ENCODE results near the gene DDX47.
A peak's percentile ranks its signal among the peaks of the same experiment; 100 is the strongest.

Gene DDX47

GRCh38 chr12:12813120-12814101 lies at the start of gene DDX47:
Gene DDX47 (plus strand): TSS chr12:12813346. CDS start chr12:12813368, 22 bp downstream.
- peak; percentile 91 for DNase-seq (ENCODE audit: low read depth)

GRCh38 chr12:12764824-12765223 lies 48.3 kb upstream of the DDX47 start:
- DNase-seq (ENCODE audit: low read depth) = no peak

GRCh38 chr12:12770262-12770661 lies 42.9 kb upstream of the DDX47 start:
- DNase-seq (ENCODE audit: low read depth) = no peak

GRCh38 chr12:12774791-12775190 lies 38.4 kb upstream of the DDX47 start:
- DNase-seq (ENCODE audit: low read depth) = no peak

GRCh38 chr12:12776261-12776660 lies 36.9 kb upstream of the DDX47 start:
- no peak for DNase-seq (ENCODE audit: low read depth)

GRCh38 chr12:12777092-12777491 lies 36.1 kb upstream of the DDX47 start:
- no peak for DNase-seq (ENCODE audit: low read depth)

GRCh38 chr12:12779007-12779406 lies 34.1 kb upstream of the DDX47 start:
- no peak for DNase-seq (ENCODE audit: low read depth)

- peak; percentile 86 for DNase-seq (ENCODE audit: low read depth)
Observed at GRCh38 chr12:12779529-12779928, 33.6 kb upstream of the DDX47 start.

GRCh38 chr12:12784116-12784515 lies 29.0 kb upstream of the DDX47 start:
- no peak for DNase-seq (ENCODE audit: low read depth)

GRCh38 chr12:12784911-12785814 lies 28.0 kb upstream of the DDX47 start, which contains the start of gene APOLD1:
Gene APOLD1 (plus strand): TSS chr12:12785659. CDS start chr12:12785692, 33 bp downstream.
- DNase-seq (ENCODE audit: low read depth) = peak; percentile 33

GRCh38 chr12:12786351-12786705 lies 26.8 kb upstream of the DDX47 start:
- DNase-seq (ENCODE audit: low read depth) = no peak

- peak; percentile 88 for DNase-seq (ENCODE audit: low read depth)
Observed at GRCh38 chr12:12786706-12787601, 26.2 kb upstream of the DDX47 start.

- DNase-seq (ENCODE audit: low read depth) = no peak
Observed at GRCh38 chr12:12788131-12788530, 25.0 kb upstream of the DDX47 start.

GRCh38 chr12:12788675-12789368 lies 24.3 kb upstream of the DDX47 start:
- peak; percentile 83 for DNase-seq (ENCODE audit: low read depth)

GRCh38 chr12:12790956-12791355 lies 22.2 kb upstream of the DDX47 start:
- DNase-seq (ENCODE audit: low read depth) = no peak

- peak; percentile 43 for DNase-seq (ENCODE audit: low read depth)
Observed at GRCh38 chr12:12791756-12792369, 21.3 kb upstream of the DDX47 start.

GRCh38 chr12:12792421-12792820 lies 20.7 kb upstream of the DDX47 start:
- DNase-seq (ENCODE audit: low read depth) = no peak

GRCh38 chr12:12794686-12795085 lies 18.5 kb upstream of the DDX47 start:
- DNase-seq (ENCODE audit: low read depth) = no peak

- no peak for DNase-seq (ENCODE audit: low read depth)
Observed at GRCh38 chr12:12796171-12796570, 17.0 kb upstream of the DDX47 start.
